ENCODE results near the gene KLHL21. TPM values are rescaled to one million over a fixed set of nuclear protein-coding genes. Genes with fewer than 3 reads are reported as not detected.
A peak's percentile ranks its signal among the peaks of the same experiment; 100 is the strongest.

Gene KLHL21
- total and polyA plus RNA-seq, 9 of the 15 experiments (the other 6 are each of a cell fraction or from before 2014, with no cell fraction given) = 2.1 to 42.1 (median 17.5) TPM

DNA sequence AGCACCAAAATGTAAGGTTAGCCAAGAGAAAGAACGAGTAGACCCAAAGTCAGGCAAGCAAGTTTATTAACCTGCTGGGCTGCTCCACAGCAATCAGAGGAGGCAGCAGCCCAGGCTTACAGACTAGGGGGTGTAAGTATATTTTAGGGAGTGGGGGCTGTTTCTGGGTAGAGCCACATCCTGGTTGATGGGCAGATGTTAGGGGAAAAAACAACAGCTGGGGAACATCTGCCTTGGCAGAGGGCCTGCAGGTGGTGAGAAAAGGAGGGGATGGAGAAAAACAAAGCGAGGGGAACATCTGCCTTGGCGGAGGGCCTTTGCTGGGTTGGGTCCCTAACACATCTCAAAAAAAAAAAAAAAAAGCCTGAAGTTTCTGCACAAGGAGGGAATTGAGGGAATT is 32.6 kb downstream of the KLHL21 start:
- no peaks in the 10 kb centered on the region for H3K36me3 ChIP-seq (ENCODE audit: control insufficient read depth, insufficient read depth, low read length)
- CTCF ChIA-PET (ENCODE audit: low intra/inter-chr PET ratio) = no interaction called here
- no TSS peak for BruUV-seq (replicated peaks)

More for the DNA sequence above, 32.6 kb downstream of the KLHL21 start:
- H3K9ac ChIP-seq (ENCODE audit: insufficient read depth in 1 of 2, low read depth in 2 of 2, low read length in 2 of 2) = no peak overlapping the region
- 57% methylated on average over 3 of the region's 3 CpGs for WGBS (ENCODE audit: insufficient coverage, low coverage, missing lambda C conversion rate)
- H3K27me3 ChIP-seq (ENCODE audit: control insufficient read depth in 2 of 2, insufficient read depth in 2 of 2, low read length in 2 of 2) = peaks cover 8 to 13% of the 10 kb centered on the region in 2 experiments; a peak in 4 of 5 replicates
- ATAC-seq = peak; percentile 6; the same call in 2 of the 3 replicates
- intact Hi-C loops (cut with micrococcal nuclease) (no loop called here), in situ Hi-C loops (cut with MboI) (no loop called here)
- H2AFZ ChIP-seq (ENCODE audit: low read depth, low read length) = 0 out of 2 replicates have a peak overlapping the region, but pooled peaks have one; percentile 96
- H3K9me3 ChIP-seq (replicated peaks; ENCODE audit: control insufficient read depth, insufficient read depth, low read depth, low read length) = no peaks in the 10 kb centered on the region
- POLR2A ChIA-PET = interaction anchor here (0.7 to 2.9 kb wide), 6 partner anchors 12 to 28 kb away, joined by 4 to 15 read pairs (median 5); partner anchors contain the start of genes NOL9 and TAS1R1
- H3K27ac ChIP-seq (ENCODE audit: extremely low read depth, low read depth, low read length) = no peak overlapping the region
- no peaks in the 10 kb centered on the region for H3K9me1 ChIP-seq (ENCODE audit: control insufficient read depth, insufficient read depth, low read length)
- H3K4me2 ChIP-seq (ENCODE audit: insufficient read depth, low read length) = no peak overlapping the region
- FAIRE-seq = no peak
- no peak for DNase-seq (ENCODE audit: extremely low read depth in 1 of 4, low spot score in 3 of 4)
- no peaks in the 10 kb centered on the region for H3K79me2 ChIP-seq (ENCODE audit: control insufficient read depth, insufficient read depth, low read length)
- peaks cover 0 to 8% of the 10 kb centered on the region in 2 experiments; a peak in 3 of 5 replicates for H3K4me1 ChIP-seq (replicated peaks in 1 of 2; ENCODE audit: control insufficient read depth in 2 of 2, insufficient read depth in 2 of 2, low read length in 2 of 2)
- no peaks in the 10 kb centered on the region for H4K20me1 ChIP-seq (replicated peaks; ENCODE audit: control insufficient read depth, insufficient read depth, low read length)
- TF ChIP-seq ZNF3 (CRISPR knock-in tag; IDR thresholded peaks at IDR 0.05) (no peak), SRSF9 (IDR thresholded peaks at IDR 0.05; ENCODE audit: borderline replicate concordance, low read depth, low read length) (no peak), PTTG1 (tag; IDR thresholded peaks at IDR 0.05; ENCODE audit: low read depth) (no peak)
- TF ChIP-seq, protein P1, sequence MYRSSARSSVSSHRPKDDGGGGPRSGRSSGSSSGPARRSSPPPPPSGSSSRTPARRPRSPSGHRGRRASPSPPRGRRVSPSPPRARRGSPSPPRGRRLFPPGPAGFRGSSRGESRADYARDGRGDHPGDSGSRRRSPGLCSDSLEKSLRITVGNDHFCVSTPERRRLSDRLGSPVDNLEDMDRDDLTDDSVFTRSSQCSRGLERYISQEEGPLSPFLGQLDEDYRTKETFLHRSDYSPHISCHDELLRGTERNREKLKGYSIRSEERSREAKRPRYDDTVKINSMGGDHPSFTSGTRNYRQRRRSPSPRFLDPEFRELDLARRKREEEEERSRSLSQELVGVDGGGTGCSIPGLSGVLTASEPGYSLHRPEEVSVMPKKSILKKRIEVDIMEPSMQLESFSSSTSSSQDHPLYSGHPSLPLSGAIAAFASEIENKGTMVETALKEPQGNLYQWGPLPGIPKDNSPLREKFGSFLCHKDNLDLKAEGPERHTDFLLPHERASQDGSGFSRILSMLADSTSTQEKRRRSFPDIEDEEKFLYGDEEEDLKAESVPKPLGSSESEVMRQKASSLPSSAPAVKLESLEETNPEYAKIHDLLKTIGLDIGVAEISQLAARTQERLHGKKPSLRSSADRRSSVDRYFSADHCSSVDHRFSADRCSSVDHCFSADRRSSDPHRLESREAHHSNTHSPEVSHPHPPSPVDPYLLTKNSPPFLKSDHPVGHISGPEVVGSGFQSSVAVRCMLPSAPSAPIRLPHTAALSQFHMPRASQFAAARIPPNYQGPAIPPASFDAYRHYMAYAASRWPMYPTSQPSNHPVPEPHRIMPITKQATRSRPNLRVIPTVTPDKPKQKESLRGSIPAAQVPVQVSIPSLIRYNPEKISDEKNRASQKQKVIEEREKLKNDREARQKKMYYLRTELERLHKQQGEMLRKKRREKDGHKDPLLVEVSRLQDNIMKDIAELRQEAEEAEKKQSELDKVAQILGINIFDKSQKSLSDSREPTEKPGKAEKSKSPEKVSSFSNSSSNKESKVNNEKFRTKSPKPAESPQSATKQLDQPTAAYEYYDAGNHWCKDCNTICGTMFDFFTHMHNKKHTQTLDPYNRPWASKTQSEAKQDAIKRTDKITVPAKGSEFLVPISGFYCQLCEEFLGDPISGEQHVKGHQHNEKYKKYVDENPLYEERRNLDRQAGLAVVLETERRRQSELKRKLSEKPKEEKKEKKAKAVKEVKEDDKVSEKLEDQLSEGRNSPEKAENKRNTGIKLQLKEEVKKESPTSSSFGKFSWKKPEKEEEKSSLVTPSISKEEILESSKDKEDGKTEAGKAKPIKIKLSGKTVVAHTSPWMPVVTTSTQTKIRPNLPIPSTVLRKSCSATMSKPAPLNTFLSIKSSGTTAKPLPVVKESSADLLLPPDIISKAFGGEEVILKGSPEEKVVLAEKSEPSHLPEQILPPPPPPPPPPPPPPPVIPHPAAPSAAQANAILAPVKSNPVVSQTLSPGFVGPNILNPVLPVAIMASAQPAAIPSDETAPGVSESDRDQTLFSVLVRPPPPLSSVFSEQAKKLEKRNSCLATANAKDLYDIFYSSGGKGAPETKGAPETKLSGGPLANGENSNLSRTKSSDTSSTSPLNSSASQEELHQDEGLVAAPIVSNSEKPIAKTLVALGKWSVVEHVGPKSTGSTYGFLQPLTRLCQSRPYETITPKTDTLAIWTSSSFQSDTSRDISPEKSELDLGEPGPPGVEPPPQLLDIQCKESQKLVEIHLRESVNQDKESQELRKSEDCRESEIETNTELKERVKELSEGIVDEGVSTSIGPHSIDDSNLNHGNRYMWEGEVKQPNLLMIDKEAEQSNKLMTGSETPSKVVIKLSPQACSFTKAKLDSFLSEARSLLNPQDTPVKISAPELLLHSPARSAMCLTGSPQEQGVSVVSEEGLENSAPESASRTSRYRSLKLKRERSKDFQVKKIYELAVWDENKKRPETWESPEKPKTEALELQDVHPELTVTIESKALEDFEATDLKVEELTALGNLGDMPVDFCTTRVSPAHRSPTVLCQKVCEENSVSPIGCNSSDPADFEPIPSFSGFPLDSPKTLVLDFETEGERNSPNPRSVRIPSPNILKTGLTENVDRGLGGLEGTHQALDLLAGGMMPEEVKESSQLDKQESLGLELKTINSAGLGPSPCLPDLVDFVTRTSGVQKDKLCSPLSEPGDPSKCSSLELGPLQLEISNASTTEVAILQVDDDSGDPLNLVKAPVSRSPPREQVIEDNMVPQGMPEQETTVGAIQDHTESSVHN (IDR thresholded peaks at IDR 0.05; ENCODE audit: borderline replicate concordance in 1 of 2, low read depth in 1 of 2) = no peak
- H3K4me3 ChIP-seq = no peak overlapping the region
